Measurements from ENCODE around the gene KCNQ5. TPM values are rescaled to one million over a fixed set of nuclear protein-coding genes. Genes with fewer than 3 reads are reported as not detected.

Gene KCNQ5
- total RNA-seq, 1 experiment from 2014 or later = 2.1 TPM

DNA sequence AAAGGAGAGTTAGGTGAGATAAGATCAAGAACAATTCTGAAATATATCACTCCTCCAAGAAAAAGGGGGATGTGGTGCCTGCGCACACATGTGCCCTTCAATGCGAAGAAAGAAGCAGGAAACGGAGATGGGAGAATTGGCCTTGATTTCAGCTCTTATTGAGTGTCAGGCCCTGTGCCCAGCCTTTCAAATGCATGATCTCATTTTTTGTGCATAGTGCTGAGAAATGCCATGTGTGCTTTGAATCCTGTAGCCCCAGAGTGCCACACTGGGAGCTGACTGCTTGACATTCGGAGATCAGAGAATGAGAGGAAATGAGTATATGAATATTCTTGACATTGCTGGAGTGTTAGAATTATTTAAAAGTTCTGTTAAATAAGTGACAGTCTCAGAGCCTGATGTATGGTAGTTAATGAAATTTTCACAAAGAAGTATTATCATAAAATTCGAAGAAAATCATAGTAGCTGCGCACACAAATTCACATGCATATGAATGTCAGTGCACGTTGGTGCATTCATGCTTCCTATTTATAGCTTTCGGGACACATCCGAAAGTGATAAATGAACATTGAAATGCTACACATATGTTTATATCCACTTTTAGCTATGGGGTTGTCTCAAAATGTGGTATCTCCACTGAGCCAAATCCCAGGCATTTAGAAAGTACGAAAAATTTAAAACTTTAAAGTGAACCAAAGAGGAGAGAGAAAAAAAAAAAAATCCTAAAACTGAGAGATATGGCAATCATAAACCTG, 172.0 kb downstream of the KCNQ5 start:
- no peak for DNase-seq (ENCODE audit: low spot score)

DNA sequence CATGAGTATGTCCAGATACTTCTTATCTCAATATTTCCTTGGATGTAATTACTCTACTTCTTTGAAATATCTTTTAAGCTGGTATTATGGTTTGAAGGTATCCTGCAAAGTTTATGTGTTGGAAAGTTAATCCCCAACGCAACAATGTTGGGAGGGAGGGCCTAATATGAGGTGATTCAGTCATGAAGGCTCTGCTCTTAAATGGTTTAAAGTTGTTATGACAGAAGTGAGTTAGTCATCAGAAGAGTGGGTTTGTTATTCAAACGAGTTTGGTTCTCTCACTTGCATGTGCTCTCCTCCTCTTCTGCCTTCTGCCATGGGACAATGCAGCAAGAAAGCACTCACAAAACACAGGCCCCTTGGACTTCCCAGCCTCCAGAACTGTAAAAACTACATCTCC, 176.3 kb downstream of the KCNQ5 start:
- DNase-seq (ENCODE audit: low spot score) = no peak

GRCh38 chr6:72809746-72810379, 188.0 kb downstream of the KCNQ5 start:
- DNase-seq (ENCODE audit: low spot score) = peak; percentile 45

GRCh38 chr6:72810571-72811280, 188.9 kb downstream of the KCNQ5 start:
- DNase-seq (ENCODE audit: low spot score) = no peak

GRCh38 chr6:72811971-72812421, 190.1 kb downstream of the KCNQ5 start:
- no peak for DNase-seq (ENCODE audit: low spot score)

DNA sequence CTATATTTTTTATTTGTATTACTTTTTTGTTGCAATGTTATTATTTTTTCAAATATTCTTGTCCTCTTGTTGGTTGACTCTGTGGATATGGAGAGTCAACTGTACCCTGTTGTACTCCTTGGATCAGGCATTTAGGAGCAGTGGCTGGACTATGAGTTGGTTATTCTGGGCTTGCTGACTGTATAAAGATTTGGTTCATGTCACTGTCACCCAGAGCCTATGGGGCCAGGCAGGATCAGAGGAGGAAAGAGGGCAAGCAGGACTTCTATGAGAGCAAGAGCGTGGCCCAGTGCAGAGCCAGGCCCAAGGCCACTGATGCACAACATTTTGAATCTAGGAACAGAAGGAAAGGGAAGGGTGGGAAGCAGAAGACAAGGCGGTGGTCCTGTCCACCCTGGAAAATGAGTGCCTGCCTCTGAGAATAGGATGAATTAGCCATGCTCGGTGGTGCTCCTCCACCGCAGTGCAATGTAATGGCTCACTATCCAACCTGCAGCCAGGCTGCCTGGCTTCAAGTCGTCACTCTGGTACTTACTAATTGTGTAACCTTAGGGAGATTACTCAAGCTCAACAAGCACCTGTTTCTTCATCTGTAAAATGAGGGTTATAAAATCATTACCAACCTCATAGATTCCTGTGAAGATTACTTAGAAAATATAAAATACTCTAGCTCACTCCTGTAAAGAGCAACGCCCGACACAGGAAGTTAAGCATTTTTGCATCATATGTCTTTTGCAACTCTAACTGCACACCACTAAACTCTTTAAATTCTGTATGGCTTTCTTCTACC, 192.1 kb downstream of the KCNQ5 start:
- DNase-seq (ENCODE audit: low spot score) = no peak

DNA sequence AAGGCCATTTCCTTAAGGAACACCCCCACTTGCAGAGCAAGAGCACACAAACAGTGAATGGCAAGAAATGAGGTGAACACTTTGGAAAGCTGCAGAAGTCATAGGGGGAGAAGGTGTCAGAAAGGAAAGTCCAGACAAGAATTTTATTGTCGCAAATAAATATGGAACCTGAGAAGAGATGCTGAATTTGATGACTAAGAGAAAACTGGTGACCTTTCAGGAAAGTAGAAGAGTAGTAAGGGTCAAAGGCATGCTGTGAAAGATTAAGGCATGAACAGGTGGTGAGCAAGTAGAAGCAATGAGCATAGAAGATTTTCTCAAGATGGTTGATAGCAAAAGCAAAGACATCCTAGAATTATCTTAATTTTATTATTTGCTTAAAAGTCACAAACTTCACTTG, 194.2 kb downstream of the KCNQ5 start:
- no peak for DNase-seq (ENCODE audit: low spot score)

GRCh38 chr6:72817208-72817607, 195.3 kb downstream of the KCNQ5 start:
- no peak for DNase-seq (ENCODE audit: low spot score)

GRCh38 chr6:72819609-72820008, 197.7 kb downstream of the KCNQ5 start:
- no peak for DNase-seq (ENCODE audit: low spot score)

DNA sequence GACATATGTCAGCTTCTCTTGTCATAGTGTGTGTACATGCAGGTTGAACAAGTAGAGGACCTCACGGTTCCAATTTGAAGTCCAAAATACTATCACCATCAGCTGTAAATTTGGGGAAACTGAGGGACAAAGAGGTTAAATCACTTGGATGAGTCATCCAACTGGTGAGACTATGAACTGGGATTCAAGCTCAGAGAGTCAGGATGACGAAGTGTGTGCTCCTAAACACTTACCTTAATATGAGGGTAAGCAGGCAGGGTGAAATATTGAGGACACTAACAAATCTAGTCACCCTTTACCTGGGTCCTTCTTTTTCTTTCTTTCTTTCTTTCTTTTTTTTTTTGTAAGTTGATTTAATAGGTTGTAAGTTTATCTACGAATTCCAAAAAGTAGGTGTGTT, 198.3 kb downstream of the KCNQ5 start:
- DNase-seq (ENCODE audit: low spot score) = no peak

DNA sequence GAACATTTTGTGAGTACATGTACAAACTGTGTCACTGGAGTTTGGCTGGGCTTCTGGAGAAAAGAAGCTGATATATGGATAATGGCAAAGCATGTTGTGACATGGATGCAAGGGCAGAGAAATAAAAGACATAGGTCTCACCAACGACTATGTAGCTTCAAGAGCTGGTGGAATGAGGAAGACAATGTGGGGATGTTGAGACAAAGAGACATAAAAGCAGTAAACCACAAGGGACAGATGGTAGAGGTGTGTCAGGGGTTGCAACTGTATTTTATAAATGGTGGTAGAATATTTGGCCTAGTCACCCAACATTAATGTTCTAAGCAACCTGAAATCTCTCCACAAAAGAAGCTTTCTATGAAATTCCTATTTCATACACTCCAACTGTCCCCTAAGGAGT, 199.0 kb downstream of the KCNQ5 start:
- no peak for DNase-seq (ENCODE audit: low spot score)

GRCh38 chr6:72822023-72822422, 200.2 kb downstream of the KCNQ5 start:
- DNase-seq (ENCODE audit: low spot score) = no peak

- no peak for DNase-seq (ENCODE audit: low spot score)
These were observed 200.8 kb downstream of the KCNQ5 start for GRCh38 chr6:72822691-72823090.

DNA sequence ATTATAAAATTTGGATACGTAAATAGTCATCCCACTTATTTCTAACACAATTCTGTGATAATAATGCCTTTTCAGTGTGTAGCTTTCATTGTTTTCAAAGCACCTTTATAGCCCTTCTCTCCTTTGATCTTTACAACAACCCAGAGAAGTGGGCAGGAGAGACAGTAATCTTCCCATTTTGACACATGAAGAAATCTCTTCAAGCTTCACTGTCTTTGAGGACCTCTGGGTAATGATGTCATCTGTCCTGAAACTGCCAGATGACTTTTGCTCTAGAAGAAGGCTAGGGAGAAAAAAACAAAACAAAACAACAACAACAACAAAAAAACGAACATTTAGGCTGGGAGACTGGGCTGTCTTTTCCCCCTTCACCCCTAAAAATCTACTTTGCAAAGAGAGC, 203.0 kb downstream of the KCNQ5 start:
- no peak for DNase-seq (ENCODE audit: low spot score)

DNA sequence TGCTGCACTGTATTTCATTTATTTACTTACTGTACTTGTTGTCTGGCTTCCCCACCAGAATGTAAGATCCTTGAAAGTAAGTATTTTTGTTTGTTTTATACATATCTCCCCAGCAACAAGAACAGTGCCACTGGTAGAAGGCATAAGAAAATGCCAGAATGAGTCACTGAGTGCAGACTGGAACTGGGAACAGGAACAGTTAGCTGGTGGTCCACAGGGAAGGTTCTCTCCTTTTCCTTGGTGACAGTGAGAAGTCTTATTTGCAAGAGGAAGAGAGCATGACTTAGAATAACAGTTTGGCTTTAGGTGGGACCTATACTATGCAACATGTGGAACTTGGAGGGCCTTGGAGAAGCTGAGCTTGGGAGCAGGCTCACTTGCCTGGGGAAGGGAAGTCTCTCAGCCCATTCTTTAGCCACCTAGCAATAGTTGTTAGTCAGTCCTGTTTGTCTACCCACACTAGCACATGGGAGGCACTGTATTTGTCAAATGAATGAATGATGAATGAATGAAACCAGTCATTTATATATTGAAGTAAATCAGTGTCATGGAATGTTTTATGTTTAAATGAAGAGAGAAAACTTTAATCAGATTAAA, 203.5 kb downstream of the KCNQ5 start:
- no peak for DNase-seq (ENCODE audit: low spot score)

DNA sequence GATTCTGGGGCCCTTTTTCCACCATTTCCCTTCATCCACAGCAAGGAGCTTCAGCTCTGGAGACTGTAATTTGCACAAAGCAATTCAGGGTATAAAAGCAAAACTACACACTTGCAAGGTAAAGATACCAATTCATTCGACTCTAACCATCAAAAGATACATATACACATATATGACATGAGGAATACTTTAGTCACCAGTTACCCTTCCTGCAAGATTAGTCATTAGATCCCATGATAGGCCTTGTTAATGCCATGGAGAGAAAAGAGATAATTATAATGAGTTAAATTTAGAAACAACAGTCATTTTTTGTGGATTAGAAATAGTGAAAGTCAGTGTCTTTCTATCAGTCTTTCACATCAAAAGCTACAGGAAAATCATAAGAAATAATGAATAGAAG, 204.2 kb downstream of the KCNQ5 start:
- no peak for DNase-seq (ENCODE audit: low spot score)

GRCh38 chr6:72826744-72827438, 205.0 kb downstream of the KCNQ5 start:
- peak; percentile 51 for DNase-seq (ENCODE audit: low spot score)

- DNase-seq (ENCODE audit: low spot score) = no peak
These were observed 207.0 kb downstream of the KCNQ5 start for GRCh38 chr6:72828904-72829303.

- no peak for DNase-seq (ENCODE audit: low spot score)
These were observed 210.4 kb downstream of the KCNQ5 start for GRCh38 chr6:72832271-72832670.

DNA sequence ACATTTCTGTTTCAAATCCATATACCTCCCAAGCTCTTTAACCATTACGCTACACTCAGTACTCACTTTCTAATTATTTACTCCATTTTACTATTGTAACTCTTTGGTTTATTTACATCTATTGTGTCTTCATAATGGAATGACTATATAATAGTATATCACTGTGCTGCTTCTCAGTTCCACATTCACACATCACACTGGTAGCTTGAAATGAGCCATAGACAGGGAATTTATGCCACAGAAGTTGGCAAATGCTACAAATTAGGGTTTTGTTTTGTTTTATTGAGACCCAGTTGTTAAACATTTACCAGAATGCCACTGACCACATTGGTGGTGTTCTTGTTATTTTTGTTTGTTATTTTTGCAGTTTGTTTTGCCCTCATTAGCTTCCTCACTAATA, 213.9 kb downstream of the KCNQ5 start:
- no peak for DNase-seq (ENCODE audit: low spot score)

DNA sequence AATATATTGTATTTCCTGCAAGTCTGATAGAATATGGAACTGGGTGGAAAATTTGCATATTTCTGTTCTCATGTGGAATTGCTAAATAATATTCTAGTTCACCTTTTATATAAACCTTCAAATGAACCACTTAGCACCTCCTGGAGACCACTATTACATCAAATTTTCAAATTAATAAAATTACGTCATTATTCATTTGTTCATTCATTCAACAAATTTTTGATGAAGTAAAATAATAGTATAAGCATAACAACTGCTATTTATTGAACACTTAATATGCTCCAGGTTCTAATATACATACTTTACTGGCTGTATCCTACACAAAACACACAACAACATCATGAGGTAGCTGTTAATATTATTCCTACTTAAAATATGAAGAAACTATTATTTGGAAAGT, 215.1 kb downstream of the KCNQ5 start:
- no peak for DNase-seq (ENCODE audit: low spot score)
